VCaP (cell line): ENCODE measurements around the gene SCARB2.
A peak's percentile ranks its signal among the peaks of the same experiment; 100 is the strongest.

Source experiments
- H3K27ac ChIP-seq: fragments of 450-650 bp; 2 replicates; pipeline ENCODE4 v1.5.1; 2017
- TF ChIP-seq, protein P1 (sequence below): fragments of 450-650 bp; conservative IDR thresholded peaks from 2 replicates; pipeline ENCODE4 v1.5.1; 2017; ENCODE audit warnings: mild to moderate bottlenecking, moderate library complexity

SCARB2 gene

DNA sequence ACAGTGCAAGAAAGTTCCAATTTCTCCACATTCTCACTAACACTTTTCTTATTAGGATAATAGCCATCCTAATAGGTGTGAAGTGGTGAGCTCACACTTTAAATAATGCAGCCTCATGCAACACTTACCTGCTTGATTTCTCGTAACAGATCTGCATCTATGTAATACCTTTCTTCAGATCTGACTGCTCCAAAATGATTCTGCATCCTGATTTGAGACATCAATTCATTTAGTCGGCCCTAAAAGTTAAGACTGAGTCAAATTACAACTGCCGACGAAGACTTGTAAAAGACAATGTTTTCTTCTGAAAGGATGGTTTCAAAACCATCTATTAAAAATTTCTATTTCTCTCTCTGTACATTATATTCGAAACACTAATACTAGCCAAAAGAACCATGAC, 96.1 kb downstream of the SCARB2 start:
- TF ChIP-seq, protein P1, sequence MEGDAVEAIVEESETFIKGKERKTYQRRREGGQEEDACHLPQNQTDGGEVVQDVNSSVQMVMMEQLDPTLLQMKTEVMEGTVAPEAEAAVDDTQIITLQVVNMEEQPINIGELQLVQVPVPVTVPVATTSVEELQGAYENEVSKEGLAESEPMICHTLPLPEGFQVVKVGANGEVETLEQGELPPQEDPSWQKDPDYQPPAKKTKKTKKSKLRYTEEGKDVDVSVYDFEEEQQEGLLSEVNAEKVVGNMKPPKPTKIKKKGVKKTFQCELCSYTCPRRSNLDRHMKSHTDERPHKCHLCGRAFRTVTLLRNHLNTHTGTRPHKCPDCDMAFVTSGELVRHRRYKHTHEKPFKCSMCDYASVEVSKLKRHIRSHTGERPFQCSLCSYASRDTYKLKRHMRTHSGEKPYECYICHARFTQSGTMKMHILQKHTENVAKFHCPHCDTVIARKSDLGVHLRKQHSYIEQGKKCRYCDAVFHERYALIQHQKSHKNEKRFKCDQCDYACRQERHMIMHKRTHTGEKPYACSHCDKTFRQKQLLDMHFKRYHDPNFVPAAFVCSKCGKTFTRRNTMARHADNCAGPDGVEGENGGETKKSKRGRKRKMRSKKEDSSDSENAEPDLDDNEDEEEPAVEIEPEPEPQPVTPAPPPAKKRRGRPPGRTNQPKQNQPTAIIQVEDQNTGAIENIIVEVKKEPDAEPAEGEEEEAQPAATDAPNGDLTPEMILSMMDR, result no peak
- H3K27ac ChIP-seq, result no peak overlapping the region

DNA sequence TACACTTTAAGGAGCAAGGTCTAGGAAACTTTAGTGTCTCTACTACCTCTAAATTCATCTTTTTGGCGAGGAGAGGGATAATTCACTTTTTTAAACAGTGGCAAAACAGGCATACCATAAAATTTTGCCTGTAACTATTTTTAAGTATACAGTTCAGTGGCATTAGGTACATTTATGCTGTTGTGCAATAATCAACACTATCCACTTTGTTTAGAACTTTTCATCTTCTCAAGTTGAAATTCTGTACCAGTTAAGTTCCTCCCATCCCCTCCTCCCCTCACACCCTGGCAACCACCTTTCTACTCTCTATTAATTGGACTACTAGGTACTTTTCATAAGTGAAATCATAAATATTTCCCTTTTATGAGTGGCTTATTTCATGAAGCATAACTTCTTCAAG, 96.8 kb downstream of the SCARB2 start:
- TF ChIP-seq, protein P1, result no peak
- H3K27ac ChIP-seq, result peak overlapping the region; percentile 62
